ENCODE measurements around the gene CD1B. TPM values are rescaled to one million over a fixed set of nuclear protein-coding genes. Genes with fewer than 3 reads are reported as not detected.

CD1B gene
- total RNA-seq, 3 donors from 2014 or later (not counting 1 experiment from before 2014, with no cell fraction given) = not detected

- no peak for TF ChIP-seq CTCF (IDR thresholded peaks at IDR 0.05)
- no peaks in the 10 kb centered on the region for H3K4me1 ChIP-seq (ENCODE audit: control insufficient read depth, insufficient read depth, low read length)
- H3K4me3 ChIP-seq (ENCODE audit: low read length) = no peak overlapping the region
- H3K4me3 Mint-ChIP-seq = no peak overlapping the region
- H3K27me3 ChIP-seq (ENCODE audit: control insufficient read depth, insufficient read depth, low read length) = no peaks in the 10 kb centered on the region
- H3K36me3 Mint-ChIP-seq = no peaks in the 10 kb centered on the region
- H3K27me3 Mint-ChIP-seq (ENCODE audit: low read depth in 2 of 2) = peaks cover 5 to 8% of the 10 kb centered on the region in 2 donors
- H3K4me1 Mint-ChIP-seq = peaks cover 13 to 15% of the 10 kb centered on the region in 2 donors
- no peak overlapping the region for H3K27ac Mint-ChIP-seq
- no peak for DNase-seq
- no peak for ATAC-seq
- H3K9me3 Mint-ChIP-seq = no peaks in the 10 kb centered on the region
- intact Hi-C loops (cut with micrococcal nuclease) = no loop called here
- H3K9me3 ChIP-seq (ENCODE audit: control insufficient read depth, insufficient read depth, low read length) = no peaks in the 10 kb centered on the region
- H3K27ac ChIP-seq (ENCODE audit: low read length) = no peak overlapping the region
- 50% methylated on average over 2 of the region's 2 CpGs for WGBS (ENCODE audit: insufficient coverage)
- H3K36me3 ChIP-seq (ENCODE audit: control insufficient read depth, insufficient read depth, low read length) = no peaks in the 10 kb centered on the region
Measured at GRCh38 chr1:158334526-158335212, 3.3 kb upstream of the CD1B start.

GRCh38 chr1:158333405-158334155 lies 2.2 kb upstream of the CD1B start:
- DNase-seq = no peak
- WGBS (ENCODE audit: insufficient coverage) = 80% methylated on average over 3 of the region's 8 CpGs
- H3K27me3 ChIP-seq (ENCODE audit: control insufficient read depth, insufficient read depth, low read length) = no peaks in the 10 kb centered on the region
- intact Hi-C loops (cut with micrococcal nuclease) = no loop called here
- Mint-ChIP-seq H3K4me3 (peak overlapping the region; percentile 40), H3K4me1 (peaks cover 13 to 15% of the 10 kb centered on the region in 2 donors), H3K9me3 (no peaks in the 10 kb centered on the region), H3K27me3 (ENCODE audit: low read depth in 2 of 2) (peaks cover 0 to under 1% of the 10 kb centered on the region in 2 donors), H3K36me3 (no peaks in the 10 kb centered on the region), H3K27ac (no peak overlapping the region)
- H3K4me1 ChIP-seq (ENCODE audit: control insufficient read depth, insufficient read depth, low read length) = no peaks in the 10 kb centered on the region
- no peak overlapping the region for H3K27ac ChIP-seq (ENCODE audit: low read length)
- no peak overlapping the region for H3K4me3 ChIP-seq (ENCODE audit: low read length)
- TF ChIP-seq CTCF (IDR thresholded peaks at IDR 0.05) = no peak
- H3K9me3 ChIP-seq (ENCODE audit: control insufficient read depth, insufficient read depth, low read length) = no peaks in the 10 kb centered on the region
- H3K36me3 ChIP-seq (ENCODE audit: control insufficient read depth, insufficient read depth, low read length) = no peaks in the 10 kb centered on the region
- no peak for ATAC-seq

GRCh38 chr1:158331106-158331425 lies 265 bp downstream of the CD1B start:
- Histone ChIP-seq H3K4me3 (ENCODE audit: low read length) (no peak overlapping the region), H3K36me3 (ENCODE audit: control insufficient read depth, insufficient read depth, low read length) (no peaks in the 10 kb centered on the region), H3K27ac (ENCODE audit: low read length) (no peak overlapping the region), H3K4me1 (ENCODE audit: control insufficient read depth, insufficient read depth, low read length) (no peaks in the 10 kb centered on the region), H3K9me3 (ENCODE audit: control insufficient read depth, insufficient read depth, low read length) (no peaks in the 10 kb centered on the region), H3K27me3 (ENCODE audit: control insufficient read depth, insufficient read depth, low read length) (no peaks in the 10 kb centered on the region)
- Mint-ChIP-seq H3K27ac (no peak overlapping the region), H3K4me3 (no peak overlapping the region), H3K36me3 (no peaks in the 10 kb centered on the region), H3K4me1 (peaks cover 13 to 15% of the 10 kb centered on the region in 2 donors), H3K27me3 (ENCODE audit: low read depth in 2 of 2) (no peaks in the 10 kb centered on the region), H3K9me3 (no peaks in the 10 kb centered on the region)
- TF ChIP-seq CTCF (IDR thresholded peaks at IDR 0.05) = no peak
- DNase-seq (no peak), ATAC-seq (no peak)
- intact Hi-C loops (cut with micrococcal nuclease) = loop anchor here (2.0 kb wide), 1 partner anchor 126 kb away; no protein-coding TSS in a partner anchor
- 86% methylated on average over 1 of the region's 1 CpG for WGBS (ENCODE audit: insufficient coverage)

Data from natural killer cell (primary cell).